ENCODE measurements around the gene SKIC3.

Gene SKIC3

GRCh38 chr5:95554647-95555548, at the start of gene SKIC3, which contains the start of gene ARSK:
SKIC3 (minus strand) TSS chr5:95554977; CDS start chr5:95547150, 7,827 bp downstream.
ARSK (plus strand) TSS chr5:95555101; CDS start chr5:95555279, 178 bp downstream.
- DNase-seq: peak; percentile 89

GRCh38 chr5:95600557-95600956, 45.8 kb upstream of the SKIC3 start:
- no peak for DNase-seq

DNA sequence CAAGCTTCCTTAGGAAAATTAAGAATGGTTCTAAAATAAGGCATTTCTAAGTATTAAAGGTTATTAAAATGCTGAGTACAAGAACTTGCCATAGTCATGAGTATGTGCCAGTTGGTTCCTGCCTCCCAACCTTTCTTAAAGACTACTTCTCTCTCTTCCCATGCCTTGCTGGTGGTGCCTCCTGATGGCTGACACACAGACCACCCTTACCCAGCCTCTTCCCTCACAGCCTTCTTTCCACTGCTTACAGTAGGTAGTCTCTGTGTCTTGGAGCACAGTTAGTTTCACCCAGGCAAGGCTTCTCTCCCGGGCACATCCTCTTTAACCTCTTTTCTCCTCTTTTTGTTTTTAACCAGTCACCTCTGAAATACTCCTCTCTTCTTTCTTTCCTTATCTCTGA, 44.5 kb upstream of the SKIC3 start:
- DNase-seq: no peak

DNA sequence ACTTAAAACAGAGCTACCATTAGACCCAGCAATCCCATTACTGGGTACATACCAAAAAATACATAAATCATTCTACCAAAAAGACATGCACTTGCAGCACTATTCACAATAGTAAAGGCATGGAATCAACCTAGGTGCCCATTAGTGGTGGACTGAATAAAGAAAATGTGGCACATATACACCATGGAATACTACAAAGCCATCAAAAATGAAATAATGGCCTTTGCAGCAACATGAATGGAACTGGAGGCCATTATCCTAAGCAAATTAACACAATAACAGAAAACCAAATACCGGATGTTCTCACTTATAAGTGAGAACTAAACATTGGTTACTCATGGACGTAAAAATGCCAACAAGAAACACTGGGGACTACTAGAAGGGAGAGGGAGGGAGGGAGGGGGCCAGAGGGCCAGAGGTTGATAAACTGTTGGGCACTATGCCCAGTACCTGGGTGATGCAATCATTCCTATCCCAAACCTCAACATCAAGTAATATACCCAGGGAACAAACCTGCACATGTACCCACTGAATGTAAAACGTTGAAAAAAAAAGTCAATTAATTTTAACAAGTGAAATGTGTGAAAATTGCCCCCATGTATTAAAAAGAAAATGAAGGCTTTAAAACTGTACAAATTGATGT, 40.6 kb upstream of the SKIC3 start:
- no peak for DNase-seq

- DNase-seq: no peak
These were observed 36.7 kb upstream of the SKIC3 start for GRCh38 chr5:95591490-95591901.

DNA sequence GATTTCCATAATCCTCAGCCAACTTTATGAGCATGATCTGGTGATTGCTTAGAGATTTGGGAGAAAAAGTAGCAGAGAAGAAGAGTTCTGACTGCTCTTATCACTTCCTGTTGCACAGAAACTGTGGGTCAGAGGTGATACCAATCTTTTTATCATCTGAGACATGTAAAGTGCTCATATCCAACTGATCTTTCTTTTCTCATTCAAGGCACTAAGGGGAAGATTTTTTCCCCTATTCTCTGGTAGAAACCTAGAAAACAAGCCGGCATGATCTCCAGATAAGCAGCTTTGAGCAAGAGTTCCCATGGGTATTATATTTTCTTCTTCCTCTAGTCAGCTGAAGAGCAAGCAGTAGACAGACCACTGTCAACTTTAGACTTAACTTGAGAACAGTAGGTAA, 36.1 kb upstream of the SKIC3 start:
- DNase-seq: no peak

- no peak for DNase-seq
These were observed 29.2 kb upstream of the SKIC3 start for GRCh38 chr5:95583992-95584391.

DNA sequence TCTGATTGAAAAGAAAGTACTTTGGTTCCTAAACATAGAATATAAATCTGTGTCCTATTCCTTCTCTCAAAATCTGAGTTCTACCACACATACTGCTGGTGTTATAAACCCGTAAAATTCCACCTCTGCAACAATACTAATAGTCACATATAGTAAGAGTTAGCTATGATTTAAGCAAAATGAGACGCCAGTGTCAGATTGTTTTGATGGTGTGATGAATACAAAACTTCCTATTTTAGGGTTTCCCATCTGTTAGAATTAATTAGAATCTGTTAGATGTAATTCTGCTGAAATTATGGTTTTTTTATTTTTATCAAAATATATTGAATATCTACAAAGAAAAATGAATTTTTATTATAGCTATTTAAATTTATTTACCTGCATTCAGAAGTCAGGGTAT, 26.8 kb upstream of the SKIC3 start:
- DNase-seq: no peak

DNA sequence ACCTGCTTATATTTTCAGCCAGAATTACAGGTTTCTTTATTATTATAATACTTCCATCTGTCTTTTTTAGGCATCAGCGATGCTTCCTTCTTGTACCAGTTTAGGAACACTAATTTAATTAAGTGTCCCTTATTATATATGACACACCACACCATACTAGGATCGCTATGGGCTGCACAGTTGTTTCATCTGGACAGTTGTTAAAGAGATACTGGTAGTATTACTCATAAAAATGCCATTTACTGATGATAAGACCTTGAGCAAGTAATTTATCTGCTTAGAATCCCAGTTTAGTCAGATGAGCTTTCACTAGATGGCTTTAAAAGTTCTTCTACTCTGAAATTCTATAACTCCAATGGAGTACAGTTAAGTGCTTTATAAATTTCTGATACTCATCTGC, 17.2 kb upstream of the SKIC3 start:
- no peak for DNase-seq

GRCh38 chr5:95565280-95565920, 10.6 kb upstream of the SKIC3 start:
- no peak for DNase-seq

DNA sequence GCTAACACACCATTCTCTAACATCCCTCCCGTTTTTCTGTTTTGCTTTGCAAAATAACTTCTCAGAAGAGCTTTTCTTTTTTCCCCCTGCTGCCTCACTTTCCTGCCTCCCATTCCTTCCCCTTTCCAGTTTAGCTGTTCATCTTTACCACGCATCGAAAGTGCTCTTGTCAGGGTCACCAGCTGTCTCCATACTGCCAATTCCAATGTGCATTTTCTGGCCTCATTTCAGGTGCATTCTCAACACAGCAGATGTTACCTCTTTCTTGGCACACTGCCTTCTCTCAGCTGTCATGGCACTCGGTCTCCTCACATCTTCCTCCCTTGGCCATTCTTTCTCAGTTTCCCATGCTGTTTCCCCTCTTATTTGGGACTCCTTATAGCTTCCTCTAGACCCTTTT, 9.7 kb upstream of the SKIC3 start:
- DNase-seq: no peak

DNA sequence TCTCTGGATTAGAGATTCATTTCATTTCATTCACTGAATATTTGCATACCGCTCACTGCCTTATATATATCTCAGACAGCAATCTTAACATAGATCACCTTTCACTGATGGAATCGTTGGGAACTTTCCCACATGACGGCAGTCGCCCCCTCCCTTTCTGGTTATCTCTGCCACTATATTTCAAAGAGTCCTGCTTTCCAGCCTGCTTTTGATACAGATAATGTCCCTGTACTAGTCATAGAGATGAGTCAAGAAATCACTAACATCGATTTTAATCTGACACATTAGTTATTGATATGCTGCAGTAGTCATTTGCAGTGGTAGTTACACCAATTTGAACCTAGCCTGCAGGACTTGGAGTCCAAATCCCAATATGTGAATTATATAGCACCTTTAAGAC, 8.6 kb upstream of the SKIC3 start:
- no peak for DNase-seq

DNA sequence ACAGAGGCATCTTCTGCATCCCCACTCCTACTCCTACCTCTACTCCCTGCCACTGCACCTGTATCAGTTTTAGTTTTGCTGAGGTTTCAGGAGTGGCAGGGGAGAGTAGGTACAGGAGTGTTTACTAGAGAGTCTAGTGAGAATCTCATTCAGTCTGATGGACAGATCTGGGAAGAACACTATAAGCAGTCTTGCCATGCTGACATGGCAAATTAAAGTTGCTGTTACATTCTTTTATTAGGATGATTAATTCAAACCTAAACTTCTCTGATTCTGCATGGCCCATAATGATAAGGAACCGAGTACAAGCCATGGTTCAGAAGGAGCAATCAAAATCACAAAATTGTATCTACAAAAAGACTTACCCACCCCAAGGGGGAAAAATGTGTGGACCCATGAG, 7.5 kb upstream of the SKIC3 start:
- DNase-seq: no peak

DNA sequence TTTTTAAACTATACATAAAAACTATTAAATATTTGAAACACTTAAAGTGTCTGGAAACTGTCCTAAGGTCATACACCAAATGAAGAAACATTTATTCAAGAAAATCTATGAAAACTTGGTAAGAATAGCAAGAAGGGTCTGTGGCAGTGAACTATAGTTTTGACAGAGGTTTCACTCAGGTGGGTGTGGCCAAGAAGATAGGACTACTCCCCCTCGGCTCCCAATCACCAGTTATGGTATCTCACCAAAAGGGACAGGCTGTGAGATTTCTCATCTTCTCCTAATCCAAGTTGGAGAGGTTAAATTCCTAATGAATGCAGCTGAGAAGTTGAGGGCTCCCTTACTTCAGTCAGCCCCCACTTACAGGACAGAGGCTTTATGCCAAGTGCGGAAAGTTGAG, 3.1 kb upstream of the SKIC3 start:
- no peak for DNase-seq

DNA sequence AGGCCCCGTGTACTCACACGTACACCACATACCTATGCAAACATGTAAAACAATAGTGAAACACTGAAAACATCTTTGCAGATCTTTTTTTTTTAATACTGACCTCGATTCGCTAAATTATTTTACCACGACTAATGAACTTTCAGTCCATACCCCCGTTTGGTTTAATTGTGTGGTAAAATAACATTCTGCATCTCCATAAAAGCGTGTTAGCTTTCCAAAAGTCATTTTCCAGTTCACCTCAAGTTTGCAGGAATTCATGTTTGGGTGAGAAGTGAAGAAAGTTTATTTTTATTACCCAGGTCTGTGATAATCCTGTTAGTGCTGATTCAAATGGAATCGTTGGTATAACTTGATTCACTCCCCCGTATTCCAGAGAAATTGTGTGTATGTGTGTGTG, 776 bp upstream of the SKIC3 start:
- DNase-seq: no peak

DNA sequence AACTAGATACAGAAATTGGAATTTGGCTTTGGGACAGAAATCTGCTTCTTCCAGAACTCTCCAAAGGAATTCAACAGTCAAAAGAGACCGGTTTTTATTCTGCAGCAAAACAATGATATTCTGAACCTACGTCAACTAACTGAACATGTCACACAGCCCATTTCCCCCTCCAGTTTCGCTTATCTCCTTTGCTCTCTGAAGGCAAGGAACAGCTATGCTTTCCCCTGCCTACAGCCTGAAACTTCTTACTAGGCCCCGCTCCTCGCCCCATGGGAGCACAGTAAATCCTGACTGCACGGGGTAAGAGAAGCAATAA, 488 bp downstream of the SKIC3 start:
- no peak for DNase-seq

- DNase-seq: no peak
These were observed 5.7 kb downstream of the SKIC3 start for GRCh38 chr5:95549030-95549429.

- DNase-seq: no peak
These were observed 11.6 kb downstream of the SKIC3 start for GRCh38 chr5:95543017-95543705.

DNA sequence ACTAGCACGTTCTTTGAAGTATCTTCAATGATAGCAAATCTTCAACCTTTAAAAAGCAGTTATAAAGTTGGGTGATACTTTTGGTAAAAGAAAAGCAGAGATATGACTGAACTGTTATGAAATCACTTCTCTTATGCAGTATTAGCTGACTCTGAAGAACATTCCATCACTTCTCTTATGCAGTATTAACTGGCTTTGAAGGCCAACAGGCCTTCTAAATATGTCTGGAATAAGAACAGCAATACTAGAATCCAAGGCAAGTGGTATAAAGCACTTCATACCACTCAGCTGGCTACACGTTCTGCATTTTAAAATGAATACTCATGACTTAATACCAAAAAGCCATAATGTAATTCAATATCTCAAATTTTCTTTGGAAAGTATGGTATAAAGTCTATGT, 17.3 kb downstream of the SKIC3 start:
- no peak for DNase-seq

DNA sequence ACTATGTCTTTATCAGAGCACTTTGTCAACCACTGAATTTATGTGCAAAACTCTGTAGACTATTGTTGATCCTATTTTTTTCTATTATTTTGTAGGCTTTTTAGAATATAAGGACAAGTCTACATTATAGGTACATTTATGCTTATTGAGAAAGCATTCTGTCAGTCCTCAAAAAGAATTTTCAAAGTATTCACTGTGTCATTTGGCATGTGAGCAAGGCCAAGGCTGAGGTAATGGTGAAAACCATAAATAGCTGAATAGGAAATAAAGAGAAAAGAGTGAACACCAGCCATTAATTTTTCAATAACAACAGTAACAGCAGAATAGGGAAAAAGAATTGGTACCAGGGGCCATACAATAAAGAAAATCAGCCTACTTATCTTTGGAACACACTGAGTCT, 21.0 kb downstream of the SKIC3 start:
- no peak for DNase-seq

DNA sequence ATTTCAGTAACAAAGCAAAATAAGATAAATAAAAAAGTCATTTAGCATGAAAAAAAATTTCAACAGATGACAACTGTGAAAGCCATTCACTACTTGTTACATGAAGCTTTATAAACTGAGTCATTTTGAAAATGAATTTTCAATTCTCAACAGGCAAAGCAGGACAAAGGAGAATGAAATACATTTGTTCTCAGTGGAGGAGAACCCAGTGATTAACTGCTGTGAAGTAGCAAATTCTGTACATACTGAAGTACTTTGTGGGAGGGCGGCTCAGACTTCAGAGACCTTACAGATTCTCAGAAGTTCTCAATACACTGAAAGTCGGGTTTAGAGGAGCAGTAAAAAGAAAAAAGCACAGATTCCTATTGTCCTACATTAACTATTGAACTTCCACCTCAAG, 21.7 kb downstream of the SKIC3 start:
- no peak for DNase-seq

DNA sequence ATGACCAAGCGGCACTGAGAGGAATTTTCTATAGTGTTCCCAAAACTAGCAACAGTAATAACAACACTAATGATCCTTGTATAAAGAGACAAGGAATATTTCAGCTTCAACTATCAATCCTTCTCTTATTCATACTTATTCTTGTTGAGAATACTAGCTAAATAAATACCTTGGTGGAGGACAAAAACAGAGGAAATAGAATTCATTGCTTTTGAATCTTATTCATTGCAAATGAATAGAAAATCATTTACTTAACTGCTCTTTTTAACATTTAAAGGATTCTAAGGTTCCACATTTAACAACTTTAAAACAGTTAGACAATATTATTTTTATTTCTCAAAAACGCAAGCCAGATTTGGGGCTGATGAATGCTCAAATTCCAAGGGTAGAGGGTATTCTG, 22.4 kb downstream of the SKIC3 start:
- DNase-seq: no peak

GRCh38 chr5:95531491-95531890, 23.3 kb downstream of the SKIC3 start:
- DNase-seq: peak; percentile 0

Measured in T1000 (cell line).